Vagina (tissue), 2 donors: ENCODE data around the gene NFYA. TPM values are rescaled to one million over a fixed set of nuclear protein-coding genes. Genes with fewer than 3 reads are reported as not detected.
"Not testable (repeated sequence)": the region's sequence is repeated elsewhere in the genome, so short reads cannot be mapped to it uniquely, and the experiment has no call there.

Experiments used
- DNase-seq, 2 donors: peaks; one replicate each; pipeline ENCODE4 v3.0.0-alpha.2; 2017; ENCODE audit errors: extremely low spot score in 2 of 2
- H3K27ac ChIP-seq: fragments of 200-600 bp; sonication (generic); one replicate; pipeline ENCODE4 v1.5.1; 2019
- H3K27me3 ChIP-seq: fragments of 200-600 bp; sonication (generic); one replicate; pipeline ENCODE4 v1.5.1; 2019
- H3K36me3 ChIP-seq, 2 donors: fragments of 200-600 bp; sonication (generic); one replicate each; pipeline ENCODE4 v1.5.1; 2017 to 2019
- H3K4me1 ChIP-seq: fragments of 200-600 bp; sonication (generic); one replicate; pipeline ENCODE4 v1.5.1; 2019
- H3K4me3 ChIP-seq, 2 donors: fragments of 200-600 bp; sonication (generic); 1 replicate in 1 of 2; 2 replicates in 1 of 2; pipeline ENCODE4 v1.5.1; 2016 to 2019
- H3K9me3 ChIP-seq: fragments of 200-600 bp; sonication (generic); one replicate; pipeline ENCODE4 v1.5.1; 2019
- CTCF ChIP-seq, 3 experiments: fragments of 450-650 bp in 2 of 3; fragments of 200-600 bp in 1 of 3; sonication (generic) in 1 of 3; IDR thresholded peaks; one replicate each; pipeline ENCODE4 v1.5.1; 2017 to 2019; ENCODE audit warnings: antibody characterized with exemption in 3 of 3, mild to moderate bottlenecking in 2 of 3, moderate library complexity in 2 of 3
- POLR2A ChIP-seq, 2 donors: fragments of 450-650 bp; IDR thresholded peaks; one replicate each; pipeline ENCODE4 v1.6.1; 2017; ENCODE audit warnings: antibody characterized with exemption in 2 of 2, mild to moderate bottlenecking in 2 of 2, moderate library complexity in 2 of 2
- POLR2AphosphoS5 ChIP-seq, 2 donors: sonication (generic); formaldehyde crosslinking; IDR thresholded peaks; one replicate each; pipeline ENCODE4 v1.9.0; 2017; ENCODE audit warnings: antibody characterized with exemption in 2 of 2, mild to moderate bottlenecking in 2 of 2, low read depth in 1 of 2; ENCODE audit not compliant: insufficient read depth in 1 of 2
- intact Hi-C: fragments of 100-400 bp; cut with DNase I; formaldehyde crosslinking; loops from one replicate; pipeline ENCODE4 v1.15.1; 2023
- total RNA-seq: library from RNA; depleted of rRNA; stranded (reverse); fragments of >200 nt; gene quantifications from one replicate; pipeline ENCODE4 v1.2.3, GENCODE V29; 2016

The NFYA gene
- total RNA-seq, 1 donor from 2014 or later: 22.8 TPM

- DNase-seq: no peak
- no peaks in the 10 kb centered on the region for H3K36me3 ChIP-seq
- H3K27me3 ChIP-seq: no peaks in the 10 kb centered on the region
- H3K4me1 ChIP-seq: no peaks in the 10 kb centered on the region
- TF ChIP-seq POLR2AphosphoS5 (IDR thresholded peaks at IDR 0.05; ENCODE audit: insufficient read depth in 1 of 2, low read depth in 1 of 2): no peak
- no peak for TF ChIP-seq POLR2A (IDR thresholded peaks at IDR 0.05)
- no peak for TF ChIP-seq CTCF (IDR thresholded peaks at IDR 0.05)
- H3K4me3 ChIP-seq: no peak overlapping the region
- intact Hi-C loops: no loop called here
- H3K9me3 ChIP-seq: no peaks in the 10 kb centered on the region
- no peak overlapping the region for H3K27ac ChIP-seq
Observed at GRCh38 chr6:41111017-41111416, 38.2 kb downstream of the NFYA start.

DNA sequence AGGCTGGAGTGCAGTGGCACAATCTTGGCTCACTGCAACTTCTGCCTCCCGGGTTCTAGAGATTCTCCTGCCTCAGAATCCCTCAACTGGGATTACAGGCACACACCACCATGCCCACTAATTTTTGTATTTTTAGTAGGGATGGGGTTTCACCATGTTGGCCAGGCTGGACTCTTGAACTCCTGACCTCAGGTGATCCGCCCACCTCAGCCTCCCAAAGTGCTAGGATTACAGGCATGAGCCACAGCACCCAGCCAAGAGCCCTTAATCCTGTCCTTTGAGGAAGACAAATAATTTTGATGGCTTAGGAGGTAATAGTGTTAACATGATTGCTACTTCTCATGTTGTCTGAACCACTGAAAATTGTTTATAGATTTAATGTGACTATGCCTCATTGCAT is 42.3 kb downstream of the NFYA start:
- H3K9me3 ChIP-seq, H3K36me3 ChIP-seq, intact Hi-C loops, H3K27ac ChIP-seq, H3K4me1 ChIP-seq, DNase-seq, H3K4me3 ChIP-seq, H3K27me3 ChIP-seq: not testable (repeated sequence)

GRCh38 chr6:41119508-41119907 is 46.7 kb downstream of the NFYA start:
- Histone ChIP-seq H3K4me1 (no peaks in the 10 kb centered on the region), H3K9me3 (no peaks in the 10 kb centered on the region), H3K27me3 (no peaks in the 10 kb centered on the region), H3K27ac (no peak overlapping the region), H3K36me3 (peaks cover 0 to 11% of the 10 kb centered on the region in 2 donors), H3K4me3 (no peak overlapping the region)
- TF ChIP-seq POLR2AphosphoS5 (IDR thresholded peaks at IDR 0.05; ENCODE audit: insufficient read depth in 1 of 2, low read depth in 1 of 2) (no peak), CTCF (IDR thresholded peaks at IDR 0.05) (no peak), POLR2A (IDR thresholded peaks at IDR 0.05) (no peak)
- intact Hi-C loops: no loop called here
- DNase-seq: no peak

DNA sequence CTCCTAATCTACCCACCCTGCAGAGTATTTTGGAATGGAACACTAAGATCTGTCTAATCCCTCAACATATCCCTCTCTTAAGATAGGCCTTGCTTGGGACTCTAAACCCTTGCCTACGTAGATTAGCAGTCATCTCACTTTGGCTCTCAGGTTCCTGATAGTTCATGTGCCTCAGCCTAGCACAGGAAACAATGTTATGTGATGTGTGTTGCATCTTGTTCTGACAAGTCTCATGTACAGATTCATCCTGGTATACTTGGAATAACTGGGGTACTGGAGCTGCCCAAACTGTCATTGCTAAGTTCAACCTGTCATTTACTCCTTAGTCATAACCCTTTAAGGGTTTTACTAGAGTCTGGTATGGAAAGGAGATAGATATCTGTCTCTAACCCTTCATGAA is 47.3 kb downstream of the NFYA start:
- DNase-seq: no peak
- Histone ChIP-seq H3K27me3 (no peaks in the 10 kb centered on the region), H3K9me3 (no peaks in the 10 kb centered on the region), H3K36me3 (peaks cover 0 to 11% of the 10 kb centered on the region in 2 donors), H3K4me3 (no peak overlapping the region), H3K27ac (no peak overlapping the region), H3K4me1 (no peaks in the 10 kb centered on the region)
- intact Hi-C loops: no loop called here
- TF ChIP-seq POLR2AphosphoS5 (IDR thresholded peaks at IDR 0.05; ENCODE audit: insufficient read depth in 1 of 2, low read depth in 1 of 2) (no peak), POLR2A (IDR thresholded peaks at IDR 0.05) (no peak), CTCF (IDR thresholded peaks at IDR 0.05) (no peak)

DNA sequence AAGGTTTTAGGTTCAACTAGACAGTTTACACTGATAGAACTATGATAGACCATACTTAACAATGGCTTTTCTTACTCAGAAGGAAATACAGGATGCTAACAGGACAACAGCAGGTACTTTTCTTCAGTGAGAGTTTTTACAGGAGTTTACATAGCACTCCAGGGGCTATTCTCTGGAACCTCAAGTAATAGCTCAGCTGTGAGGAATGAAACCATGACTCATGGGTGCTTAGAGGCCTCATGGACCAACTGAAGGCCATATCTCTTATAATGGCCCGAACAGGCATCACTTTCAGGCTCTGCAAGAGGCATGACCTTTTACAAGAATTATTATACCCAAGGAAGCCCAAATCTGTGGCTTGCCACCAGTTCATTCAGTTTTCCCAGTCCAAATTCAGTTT is 49.6 kb downstream of the NFYA start:
- Histone ChIP-seq H3K4me1 (no peaks in the 10 kb centered on the region), H3K27me3 (no peaks in the 10 kb centered on the region), H3K4me3 (no peak overlapping the region), H3K27ac (no peak overlapping the region), H3K9me3 (no peaks in the 10 kb centered on the region), H3K36me3 (peaks cover 0 to 11% of the 10 kb centered on the region in 2 donors)
- DNase-seq: no peak
- intact Hi-C loops: no loop called here
- TF ChIP-seq POLR2A (IDR thresholded peaks at IDR 0.05): no peak
- no peak for TF ChIP-seq POLR2AphosphoS5 (IDR thresholded peaks at IDR 0.05; ENCODE audit: insufficient read depth in 1 of 2, low read depth in 1 of 2)
- TF ChIP-seq CTCF (IDR thresholded peaks at IDR 0.05): no peak

DNA sequence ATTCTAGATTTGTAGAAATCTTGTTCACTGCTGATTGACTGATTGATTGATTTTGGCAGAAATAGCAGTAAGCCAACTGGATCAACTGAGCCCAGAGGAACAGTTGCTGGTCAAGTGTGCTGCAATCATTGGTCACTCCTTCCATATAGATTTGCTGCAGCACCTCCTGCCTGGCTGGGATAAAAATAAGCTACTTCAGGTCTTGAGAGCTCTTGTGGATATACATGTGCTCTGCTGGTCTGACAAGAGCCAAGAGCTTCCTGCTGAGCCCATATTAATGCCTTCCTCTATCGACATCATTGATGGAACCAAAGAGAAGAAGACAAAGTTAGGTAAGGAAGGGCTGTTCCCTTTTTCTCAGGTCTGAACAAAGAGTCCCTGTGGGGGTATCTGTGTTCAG is 50.1 kb downstream of the NFYA start:
- intact Hi-C loops: no loop called here
- H3K9me3 ChIP-seq: no peaks in the 10 kb centered on the region
- peaks cover 0 to 11% of the 10 kb centered on the region in 2 donors for H3K36me3 ChIP-seq
- H3K4me1 ChIP-seq: no peaks in the 10 kb centered on the region
- no peak overlapping the region for H3K27ac ChIP-seq
- H3K27me3 ChIP-seq: no peaks in the 10 kb centered on the region
- no peak for DNase-seq
- TF ChIP-seq POLR2A (IDR thresholded peaks at IDR 0.05) (no peak), CTCF (IDR thresholded peaks at IDR 0.05) (no peak), POLR2AphosphoS5 (IDR thresholded peaks at IDR 0.05; ENCODE audit: insufficient read depth in 1 of 2, low read depth in 1 of 2) (no peak)
- no peak overlapping the region for H3K4me3 ChIP-seq
